ENCODE measurements around the gene AR.

Gene AR

GRCh38 chrX:67731061-67731460, 187.2 kb downstream of the AR start:
- DNase-seq = no peak

GRCh38 chrX:67732864-67733263, 189.0 kb downstream of the AR start:
- DNase-seq = no peak

GRCh38 chrX:67734111-67734753, 190.4 kb downstream of the AR start:
- DNase-seq = no peak

- DNase-seq = no peak
Measured at GRCh38 chrX:67749536-67749935, 205.7 kb downstream of the AR start.

GRCh38 chrX:67750694-67751093, 206.9 kb downstream of the AR start:
- no peak for DNase-seq

- no peak for DNase-seq
Measured at GRCh38 chrX:67759018-67759417, 215.2 kb downstream of the AR start.

GRCh38 chrX:67777148-67777547, 233.3 kb downstream of the AR start:
- DNase-seq = no peak

GRCh38 chrX:67779099-67779498, 235.3 kb downstream of the AR start:
- DNase-seq = no peak
